H1 (cell line): ENCODE data around the gene VIM. TPM values are rescaled to one million over a fixed set of nuclear protein-coding genes. Genes with fewer than 3 reads are reported as not detected.

Source experiments
- CTCF ChIA-PET: fragments of 300-600 bp; sonication (Branson Sonifier 250); formaldehyde crosslinking; loops from one replicate; lab custom pipeline; 2021; ENCODE audit not compliant: partially characterized antibody; lab: Charles Lee
- POLR2A ChIA-PET: fragments of 300-600 bp; sonication (Branson Sonifier 250); formaldehyde crosslinking; loops from one replicate; lab custom pipeline; 2021; ENCODE audit warnings: inconsistent platforms; ENCODE audit not compliant: partially characterized antibody; lab: Charles Lee
- DNase-seq, 2 experiments: peaks; one replicate each; pipeline versions ENCODE4 v3.0.0 to v3.0.0-alpha.2; 2010 to 2022; ENCODE audit warnings: low spot score in 2 of 2, low read depth in 1 of 2, mixed read lengths in 1 of 2
- FAIRE-seq: peaks from 2 replicates; lab custom pipeline; 2011; peaks lifted over from hg19 to GRCh38; lab: Jason Lieb, UNC
- H2AFZ ChIP-seq: 2 replicates; pipeline ENCODE4 v1.8.1; 2012; ENCODE audit warnings: low read length, inconsistent platforms
- H2AK5ac ChIP-seq: 2 replicates; pipeline ENCODE4 v1.6.1; 2013; ENCODE audit warnings: low read depth, low read length
- H2BK120ac ChIP-seq: replicated peaks from 2 replicates; pipeline ENCODE3; 2013; ENCODE audit warnings: low read depth, low read length, inconsistent platforms
- H2BK12ac ChIP-seq: 2 replicates; pipeline ENCODE4 v1.6.1; 2013; ENCODE audit warnings: low read depth, low read length
- H2BK15ac ChIP-seq: 2 replicates; pipeline ENCODE4 v1.6.1; 2013; ENCODE audit warnings: low read length
- H2BK20ac ChIP-seq: 2 replicates; pipeline ENCODE4 v1.6.1; 2013; ENCODE audit warnings: low read length
- H2BK5ac ChIP-seq: 2 replicates; pipeline ENCODE4 v1.6.1; 2013; ENCODE audit warnings: low read depth, low read length
- H3K14ac ChIP-seq: 2 replicates; pipeline ENCODE4 v1.6.1; 2013; ENCODE audit warnings: inconsistent platforms; ENCODE audit not compliant: insufficient read length
- H3K18ac ChIP-seq: 2 replicates; pipeline ENCODE4 v1.6.1; 2013; ENCODE audit warnings: low read length; ENCODE audit errors: extremely low read depth
- H3K23ac ChIP-seq: 2 replicates; pipeline ENCODE4 v1.6.1; 2013; ENCODE audit warnings: inconsistent platforms; ENCODE audit not compliant: insufficient read length
- H3K23me2 ChIP-seq: 2 replicates; pipeline ENCODE4 v1.6.1; 2013; ENCODE audit warnings: low read depth, low read length
- H3K27ac ChIP-seq: 2 replicates; pipeline ENCODE4 v1.6.1; 2011; ENCODE audit warnings: low read depth, low read length, inconsistent platforms
- H3K27me3 ChIP-seq, 4 experiments: replicated peaks in 1 of 4; 1 replicate in 1 of 4; 2 replicates in 3 of 4; pipeline versions ENCODE4 v1.6.1 to v1.8.1; 2011 to 2013; ENCODE audit warnings: low read length in 3 of 4, mild to moderate bottlenecking in 3 of 4, inconsistent platforms in 2 of 4, mixed read lengths in 2 of 4, moderate library complexity in 1 of 4; ENCODE audit not compliant: control insufficient read depth in 3 of 4, insufficient read depth in 3 of 4; ENCODE audit errors: extremely low read depth in 1 of 4
- H3K36me3 ChIP-seq, 4 experiments: 2 replicates each; pipeline versions ENCODE4 v1.6.1 to v1.8.1; 2011 to 2013; ENCODE audit warnings: mild to moderate bottlenecking in 4 of 4, low read length in 3 of 4, moderate library complexity in 2 of 4, control low read depth in 1 of 4, inconsistent platforms in 1 of 4; ENCODE audit not compliant: insufficient read depth in 4 of 4, control insufficient read depth in 2 of 4
- H3K4ac ChIP-seq: replicated peaks from 2 replicates; pipeline ENCODE3; 2013; ENCODE audit warnings: low read length, low read depth, mixed read lengths, inconsistent platforms; ENCODE audit not compliant: insufficient read length
- H3K4me1 ChIP-seq, 4 experiments: replicated peaks in 1 of 4; 1 replicate in 1 of 4; 2 replicates in 3 of 4; pipeline versions ENCODE4 v1.6.1 to v1.8.1; 2011 to 2013; ENCODE audit warnings: low read length in 3 of 4, inconsistent platforms in 2 of 4, mixed read lengths in 1 of 4; ENCODE audit not compliant: insufficient read depth in 4 of 4, control insufficient read depth in 3 of 4
- H3K4me2 ChIP-seq, 2 experiments: 2 replicates each; pipeline versions ENCODE4 v1.6.1 to v1.8.1; 2011 to 2013; ENCODE audit warnings: low read depth in 2 of 2, low read length in 2 of 2, control low read depth in 1 of 2, inconsistent platforms in 1 of 2, mild to moderate bottlenecking in 1 of 2; ENCODE audit not compliant: insufficient read depth in 1 of 2
- H3K4me3 ChIP-seq, 4 experiments: fragments of 200-600, 300-600 bp in 1 of 4; sonication (generic), shearing (Covaris generic), sonication (Bioruptor Twin) in 1 of 4; 2 replicates each; pipeline versions ENCODE4 v1.5.1 to v1.8.1; 2011 to 2016; ENCODE audit warnings: low read length in 4 of 4, low read depth in 3 of 4, control low read depth in 2 of 4, inconsistent platforms in 2 of 4, mild to moderate bottlenecking in 2 of 4, mixed read lengths in 1 of 4, moderate library complexity in 1 of 4; ENCODE audit not compliant: insufficient read depth in 2 of 4; ENCODE audit errors: extremely low read depth in 1 of 4
- H3K56ac ChIP-seq: replicated peaks from 2 replicates; pipeline ENCODE3; 2013; ENCODE audit warnings: low read depth, mild to moderate bottlenecking, mixed read lengths, low read length, inconsistent platforms; ENCODE audit not compliant: insufficient read length
- H3K79me1 ChIP-seq: 2 replicates; pipeline ENCODE4 v1.6.1; 2013; ENCODE audit warnings: low read depth, low read length, control low read depth
- H3K79me2 ChIP-seq, 2 experiments: 2 replicates each; pipeline versions ENCODE4 v1.6.1 to v1.8.1; 2012 to 2013; ENCODE audit warnings: low read length in 2 of 2, mild to moderate bottlenecking in 2 of 2, inconsistent platforms in 1 of 2; ENCODE audit not compliant: insufficient read depth in 2 of 2, control insufficient read depth in 1 of 2
- H3K9ac ChIP-seq, 4 experiments: replicated peaks in 1 of 4; 1 replicate in 1 of 4; 2 replicates in 3 of 4; pipeline versions ENCODE4 v1.6.1 to v1.8.1; 2011 to 2013; ENCODE audit warnings: low read depth in 3 of 4, low read length in 3 of 4, control low read depth in 2 of 4, mild to moderate bottlenecking in 2 of 4, moderate library complexity in 2 of 4, inconsistent platforms in 1 of 4; ENCODE audit errors: extremely low read depth in 1 of 4
- H3K9me3 ChIP-seq, 2 experiments: 2 replicates each; pipeline versions ENCODE4 v1.6.1 to v1.8.1; 2012 to 2013; ENCODE audit warnings: mild to moderate bottlenecking in 2 of 2, moderate library complexity in 2 of 2, control low read depth in 1 of 2, inconsistent platforms in 1 of 2, low read depth in 1 of 2, low read length in 1 of 2, mixed read lengths in 1 of 2; ENCODE audit not compliant: insufficient read depth in 2 of 2
- H4K20me1 ChIP-seq, 2 experiments: replicated peaks in 1 of 2; 2 replicates each; pipeline versions ENCODE3 to v1.8.1; 2011 to 2013; ENCODE audit warnings: inconsistent platforms in 2 of 2, low read length in 2 of 2, mild to moderate bottlenecking in 1 of 2; ENCODE audit not compliant: insufficient read depth in 2 of 2, control insufficient read depth in 1 of 2
- H4K5ac ChIP-seq: 2 replicates; pipeline ENCODE4 v1.6.1; 2013; ENCODE audit warnings: low read length, low read depth, mixed read lengths, inconsistent platforms; ENCODE audit not compliant: insufficient read length
- H4K8ac ChIP-seq: 2 replicates; pipeline ENCODE4 v1.8.0; 2013; ENCODE audit warnings: mild to moderate bottlenecking, moderate library complexity, low read length, inconsistent platforms; ENCODE audit not compliant: insufficient read depth; ENCODE audit errors: extremely low read depth
- H4K91ac ChIP-seq: replicated peaks from 2 replicates; pipeline ENCODE3; 2013; ENCODE audit warnings: low read length, mixed read lengths, inconsistent platforms; ENCODE audit not compliant: insufficient read length
- JUN ChIP-seq: IDR thresholded peaks from 2 replicates; pipeline ENCODE4 v1.6.1; 2011; ENCODE audit warnings: low read depth, mild to moderate bottlenecking, improper control_type of control experiment, low read length
- POLR2AphosphoS5 ChIP-seq: IDR thresholded peaks from 2 replicates; pipeline ENCODE4 v1.6.1; 2011; ENCODE audit warnings: low read depth, low read length
- RAD21 ChIP-seq, 2 experiments: IDR thresholded peaks in 1 of 2; conservative IDR thresholded peaks in 1 of 2; 2 replicates each; pipeline ENCODE4 v1.6.1; 2011; ENCODE audit warnings: low read depth in 2 of 2, low read length in 2 of 2, improper control_type of control experiment in 1 of 2, inconsistent platforms in 1 of 2, mild to moderate bottlenecking in 1 of 2, moderate library complexity in 1 of 2
- SIX5 ChIP-seq: IDR thresholded peaks from 2 replicates; pipeline ENCODE4 v1.6.1; 2011; ENCODE audit warnings: mild to moderate bottlenecking, low read depth, low read length
- TAF1 ChIP-seq: IDR thresholded peaks from 2 replicates; pipeline ENCODE4 v1.6.1; 2011; ENCODE audit warnings: mild to moderate bottlenecking, low read depth, low read length
- WGBS, 2 experiments: shearing (Covaris generic) in 1 of 2; methylation state at CpG; one replicate each; pipeline versions ENCODE4 v1.1.6 to v1.1.7; 2013 to 2015; ENCODE audit warnings: low lambda C conversion rate in 2 of 2, mixed read lengths in 2 of 2, inconsistent platforms in 1 of 2, low coverage in 1 of 2, missing lambda C conversion rate in 1 of 2; ENCODE audit not compliant: insufficient replicate concordance in 2 of 2, insufficient coverage in 1 of 2, insufficient read length in 1 of 2; ENCODE audit errors: extremely low coverage in 1 of 2, missing lambda C conversion rate in 1 of 2; 5-methylcytosine and 5-hydroxymethylcytosine counted together
- polyA plus RNA-seq, 7 experiments: library from polyadenylated mRNA; depleted of rRNA in 3 of 7; stranded (reverse) in 5 of 7; unstranded in 2 of 7; fragments of >200 nt in 5 of 7; fragments of 200-250 nt in 2 of 7; gene quantifications; 1 replicate in 5 of 7; 2 replicates in 1 of 7; 4 replicates in 1 of 7; pipeline versions ENCODE4 v1.2.1 to v1.2.3, GENCODE V29; 2011 to 2013; ENCODE audit warnings: missing spikeins in 2 of 7, mixed read lengths in 2 of 7
- total RNA-seq: library from RNA; stranded (reverse); fragmentation: NEBNext Ultra II Directional; extraction: Animal tissue kit (Norgen Biotek cat#: 25700); gene quantifications from 2 replicates; pipeline ENCODE4 v1.2.1, GENCODE V29; 2021

VIM gene
- total and polyA plus RNA-seq, 2 of the 8 experiments (the other 6 are each of a cell fraction or from before 2014, with no cell fraction given): 347 to 372 TPM

DNA sequence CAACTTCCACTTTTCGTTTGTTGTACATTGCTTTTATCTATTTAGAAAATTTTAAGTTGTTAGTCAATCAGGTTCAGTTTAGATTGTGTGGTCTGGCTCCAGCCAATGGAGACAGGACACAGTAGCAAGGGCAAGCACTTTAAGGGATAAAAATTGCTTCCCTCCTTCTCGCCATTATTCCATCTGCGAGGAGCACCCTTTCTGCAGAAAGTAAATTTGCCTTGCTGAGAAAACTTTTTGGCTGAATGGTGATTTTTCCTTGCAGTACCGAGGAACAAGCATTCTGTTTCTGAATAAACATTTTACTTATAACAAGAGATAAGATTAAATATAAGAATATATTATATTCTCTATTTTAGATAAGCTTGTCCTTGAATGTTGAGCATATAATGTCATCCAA lies 34.5 kb downstream of the VIM start:
- POLR2A ChIA-PET: no interaction called here

More for the DNA sequence above, 34.5 kb downstream of the VIM start:
- H3K27ac ChIP-seq: no peak overlapping the region
- no peak for TF ChIP-seq SIX5
- no peak for TF ChIP-seq RAD21 (IDR thresholded peaks at IDR 0.05 in 1 of 2, conservative IDR thresholded peaks at IDR 0.05 in 1 of 2; ENCODE audit: low read depth in 2 of 2, low read length in 2 of 2)
- no peak for TF ChIP-seq POLR2AphosphoS5
- no peak for TF ChIP-seq JUN
- TF ChIP-seq TAF1: no peak
- no peak overlapping the region for H4K91ac ChIP-seq
- DNase-seq: no peak
- H3K23ac ChIP-seq: no peak overlapping the region
- H3K4me2 ChIP-seq: no peak overlapping the region
- no peak overlapping the region for H2BK20ac ChIP-seq
- no peaks in the 10 kb centered on the region for H3K79me1 ChIP-seq
- no peaks in the 10 kb centered on the region for H4K20me1 ChIP-seq
- H3K18ac ChIP-seq: no peak overlapping the region
- H4K8ac ChIP-seq: no peak overlapping the region
- no peak for FAIRE-seq
- no peaks in the 10 kb centered on the region for H3K79me2 ChIP-seq
- no peak overlapping the region for H3K56ac ChIP-seq
- H3K9me3 ChIP-seq: peaks cover 9 to 19% of the 10 kb centered on the region in 2 experiments
- H2BK120ac ChIP-seq: no peak overlapping the region
- H2AFZ ChIP-seq: no peak overlapping the region
- no peak overlapping the region for H3K9ac ChIP-seq
- no peak overlapping the region for H3K4me3 ChIP-seq
- no peak overlapping the region for H2BK15ac ChIP-seq
- no peaks in the 10 kb centered on the region for H3K27me3 ChIP-seq
- no peak overlapping the region for H2BK5ac ChIP-seq
- H3K36me3 ChIP-seq: no peaks in the 10 kb centered on the region
- H3K4ac ChIP-seq: no peak overlapping the region
- peaks cover 0 to 2% (median 0%) of the 10 kb centered on the region in 4 experiments; a peak in 1 of 7 replicates for H3K4me1 ChIP-seq
- H2BK12ac ChIP-seq: no peak overlapping the region
- H3K14ac ChIP-seq: no peak overlapping the region
- no peaks in the 10 kb centered on the region for H3K23me2 ChIP-seq
- 95% methylated on average over 4 of the region's 4 CpGs; no CpG with 5 or more reads in 1 of the 2 experiments for WGBS, 2 experiments
- CTCF ChIA-PET: no interaction called here
- no peak overlapping the region for H4K5ac ChIP-seq
- H2AK5ac ChIP-seq: no peak overlapping the region
